Epidermal melanocyte (primary cell): Measurements from ENCODE around the gene POSTN.
A peak's percentile ranks its signal among the peaks of the same experiment; 100 is the strongest.

ENCODE experiments used
- DNase-seq: peaks from one replicate; pipeline ENCODE4 v3.0.0; 2011; ENCODE audit warnings: low spot score; ENCODE audit not compliant: insufficient read length

Gene POSTN, protein sequence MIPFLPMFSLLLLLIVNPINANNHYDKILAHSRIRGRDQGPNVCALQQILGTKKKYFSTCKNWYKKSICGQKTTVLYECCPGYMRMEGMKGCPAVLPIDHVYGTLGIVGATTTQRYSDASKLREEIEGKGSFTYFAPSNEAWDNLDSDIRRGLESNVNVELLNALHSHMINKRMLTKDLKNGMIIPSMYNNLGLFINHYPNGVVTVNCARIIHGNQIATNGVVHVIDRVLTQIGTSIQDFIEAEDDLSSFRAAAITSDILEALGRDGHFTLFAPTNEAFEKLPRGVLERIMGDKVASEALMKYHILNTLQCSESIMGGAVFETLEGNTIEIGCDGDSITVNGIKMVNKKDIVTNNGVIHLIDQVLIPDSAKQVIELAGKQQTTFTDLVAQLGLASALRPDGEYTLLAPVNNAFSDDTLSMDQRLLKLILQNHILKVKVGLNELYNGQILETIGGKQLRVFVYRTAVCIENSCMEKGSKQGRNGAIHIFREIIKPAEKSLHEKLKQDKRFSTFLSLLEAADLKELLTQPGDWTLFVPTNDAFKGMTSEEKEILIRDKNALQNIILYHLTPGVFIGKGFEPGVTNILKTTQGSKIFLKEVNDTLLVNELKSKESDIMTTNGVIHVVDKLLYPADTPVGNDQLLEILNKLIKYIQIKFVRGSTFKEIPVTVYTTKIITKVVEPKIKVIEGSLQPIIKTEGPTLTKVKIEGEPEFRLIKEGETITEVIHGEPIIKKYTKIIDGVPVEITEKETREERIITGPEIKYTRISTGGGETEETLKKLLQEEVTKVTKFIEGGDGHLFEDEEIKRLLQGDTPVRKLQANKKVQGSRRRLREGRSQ

DNA sequence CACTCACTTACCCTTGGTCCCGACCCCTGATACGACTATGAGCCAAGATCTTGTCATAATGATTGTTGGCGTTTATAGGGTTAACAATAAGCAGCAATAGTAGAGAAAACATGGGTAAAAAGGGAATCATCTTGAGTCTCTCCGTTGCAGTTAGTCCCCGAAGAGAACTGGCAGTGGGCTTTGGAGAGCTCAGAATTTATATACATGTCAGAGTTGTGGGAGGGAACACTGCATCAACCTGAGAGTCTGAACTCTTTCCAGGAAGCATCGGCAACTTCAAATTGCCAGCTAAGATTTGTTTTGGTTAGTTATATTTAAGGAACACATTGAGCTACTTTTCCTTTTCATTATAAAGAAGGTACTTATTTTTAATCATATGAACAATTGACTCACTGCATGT, at the start of gene POSTN:
TSS of gene POSTN (minus strand) at position 172 of the 400 bp plus-strand sequence. CDS start at position 130, 42 bp downstream.
- no peak for DNase-seq

DNA sequence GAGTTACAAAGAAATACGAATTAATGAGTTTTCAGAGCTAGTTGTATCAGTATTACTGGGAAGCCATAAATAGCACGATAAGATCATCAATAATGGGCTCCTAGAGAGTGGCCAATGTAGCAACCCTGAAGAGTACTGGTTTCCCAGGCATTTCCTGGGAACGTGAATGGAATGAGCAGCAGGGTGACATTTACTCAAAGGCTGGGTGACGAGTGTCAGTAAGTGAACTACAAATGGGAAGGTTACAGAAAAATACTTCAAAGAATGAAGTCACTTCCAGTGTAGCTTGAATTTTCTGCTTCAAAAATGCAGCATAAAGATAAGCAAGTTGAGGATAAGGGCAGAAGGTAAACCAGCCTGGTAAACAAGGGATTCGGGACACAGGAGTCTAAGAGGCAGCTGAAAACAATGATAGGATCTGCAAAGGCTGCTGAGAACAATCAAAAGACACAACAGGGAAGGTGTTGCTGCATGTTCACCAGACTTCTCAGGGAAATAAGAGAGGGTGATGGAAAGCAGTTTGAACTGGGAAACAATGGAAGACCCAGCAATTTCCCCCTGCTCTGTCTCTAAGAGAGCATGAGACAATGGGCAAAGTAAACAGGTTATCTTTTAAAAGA, 48.6 kb upstream of the POSTN start:
- DNase-seq = no peak

DNA sequence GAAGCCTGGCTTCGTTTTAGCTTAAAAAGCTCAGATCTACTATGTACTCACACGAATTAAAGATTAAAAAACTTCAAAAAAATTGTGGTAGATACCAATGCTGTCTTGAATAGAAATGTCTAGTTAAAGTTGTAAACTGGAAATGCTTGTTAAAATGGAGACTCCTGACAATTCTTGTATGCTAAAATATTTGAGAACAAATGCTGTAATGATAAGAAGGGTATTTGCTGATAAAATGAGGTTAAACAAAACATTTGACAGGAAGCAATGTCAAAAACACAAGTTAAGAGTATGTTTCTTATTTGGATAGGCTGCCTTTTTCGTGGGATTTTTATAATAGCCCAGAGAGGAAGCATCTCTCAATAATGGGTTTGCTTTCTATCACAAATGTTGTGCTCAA, 48.0 kb upstream of the POSTN start:
- DNase-seq = no peak

DNA sequence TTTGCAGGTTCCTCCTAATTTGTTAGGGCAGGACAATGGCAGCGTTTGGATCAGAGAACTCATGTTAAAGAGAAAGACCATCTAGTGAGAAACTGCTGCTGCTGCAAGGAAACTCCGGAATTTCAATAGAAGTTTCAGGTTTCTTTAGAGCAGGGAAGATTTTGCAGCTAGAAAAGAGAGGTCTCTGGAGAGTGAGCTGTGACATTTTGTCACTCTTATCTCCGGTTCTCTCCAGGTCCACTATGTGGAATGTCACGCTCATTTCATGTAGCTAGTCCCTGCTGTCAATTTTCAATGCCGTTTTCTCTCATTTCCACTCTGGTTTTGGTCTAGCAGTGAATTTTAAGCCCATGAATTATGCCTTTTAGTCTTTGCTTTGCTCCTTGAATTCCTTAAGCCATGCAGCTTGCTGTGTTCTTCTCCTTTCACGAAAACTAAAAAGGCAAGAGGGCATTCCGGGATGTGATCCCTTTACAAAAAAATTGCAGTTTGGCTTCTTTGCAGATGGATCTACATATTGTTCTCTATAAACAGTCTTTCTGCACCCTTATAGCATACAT, 46.7 kb upstream of the POSTN start:
- DNase-seq = no peak

DNA sequence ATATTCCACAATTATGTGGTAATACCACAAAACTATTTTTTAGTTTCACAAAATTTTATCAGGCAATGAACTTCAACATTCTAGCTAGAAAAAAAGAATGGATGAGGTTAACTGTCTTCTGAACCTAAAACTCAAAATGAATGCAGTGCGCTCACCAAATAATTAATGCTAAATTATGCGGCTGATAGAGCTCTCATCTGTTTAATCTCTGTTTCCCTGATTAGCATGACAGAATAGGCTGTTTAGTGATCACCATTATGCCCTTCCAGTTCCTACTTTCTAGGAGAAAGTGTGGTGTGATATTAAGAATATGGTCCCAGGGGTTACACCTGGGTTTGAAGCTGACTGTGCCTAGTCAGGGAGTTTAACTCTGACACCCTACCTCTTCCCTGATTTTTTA, 42.8 kb upstream of the POSTN start:
- no peak for DNase-seq

DNA sequence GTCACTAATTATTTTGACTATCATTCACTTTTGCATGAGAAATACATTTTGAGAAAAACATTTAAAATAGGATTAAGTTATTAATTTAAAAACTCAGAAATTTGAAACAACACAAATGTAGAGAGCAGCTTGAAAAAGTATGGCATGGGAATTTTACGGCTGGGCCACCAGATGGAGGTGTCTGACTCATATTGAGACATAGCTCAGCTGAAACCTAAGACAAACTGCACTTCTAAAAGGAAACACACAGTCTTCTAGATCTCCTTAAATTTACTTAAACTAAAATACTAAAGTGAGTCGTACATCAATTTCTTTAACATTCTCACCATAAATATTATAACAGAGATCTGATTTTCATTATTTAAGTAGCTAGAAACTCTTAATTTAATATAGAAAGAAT, 41.9 kb upstream of the POSTN start:
- no peak for DNase-seq

DNA sequence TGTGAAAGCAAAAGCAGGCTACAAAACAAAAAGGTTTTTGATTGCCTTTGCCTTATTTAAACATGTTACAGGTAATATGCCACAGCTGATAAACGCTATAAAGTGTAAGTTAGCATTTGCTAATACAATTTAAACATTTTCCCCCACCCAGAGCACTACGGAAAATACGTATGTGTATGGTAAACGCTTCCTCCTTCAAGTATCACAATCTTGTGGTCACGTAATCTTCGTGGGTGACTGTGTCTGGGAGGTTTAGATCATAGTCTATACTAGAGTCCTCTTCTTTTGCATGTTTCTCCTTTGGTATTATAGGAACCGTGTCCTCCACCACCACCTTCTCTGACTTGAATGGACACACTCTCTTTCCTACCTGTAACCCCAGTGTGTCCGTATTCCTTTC, 38.1 kb upstream of the POSTN start:
- no peak for DNase-seq

DNA sequence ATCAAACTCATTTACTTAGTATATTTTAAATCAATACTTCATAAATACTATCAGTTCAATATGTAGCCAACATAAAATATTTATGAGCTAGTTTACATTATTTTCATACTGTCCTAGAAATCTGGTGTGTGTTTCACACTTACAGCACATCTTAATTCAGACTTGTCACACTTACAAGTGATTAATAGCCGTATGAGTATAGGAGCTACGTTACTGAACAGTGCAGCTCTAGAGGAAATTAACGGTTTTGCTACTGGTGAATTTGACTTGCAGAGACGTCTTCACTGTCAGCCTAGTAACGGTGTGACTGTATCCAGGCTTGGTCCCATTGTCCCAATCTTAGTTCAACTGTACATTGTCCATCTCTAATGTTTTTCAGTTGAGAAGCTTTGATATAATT, 33.7 kb upstream of the POSTN start:
- no peak for DNase-seq

DNA sequence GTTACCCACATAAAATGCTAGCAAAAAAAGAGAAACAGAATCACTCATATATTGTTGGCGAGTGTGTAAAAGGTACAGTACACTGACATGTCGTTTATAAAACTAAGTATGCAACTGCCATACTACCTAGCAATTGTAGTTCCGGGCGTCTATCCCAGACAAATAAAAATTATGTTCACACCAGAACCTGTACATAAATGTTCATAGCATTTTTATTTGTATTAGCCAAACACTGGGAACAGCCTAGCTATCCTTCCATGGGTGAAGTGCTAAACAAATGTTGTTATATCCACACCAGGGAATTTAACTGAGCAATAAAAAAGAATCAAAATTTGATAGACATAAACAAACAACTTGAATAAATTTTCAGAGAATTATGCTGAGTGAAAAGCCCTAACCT, 28.9 kb upstream of the POSTN start:
- no peak for DNase-seq

DNA sequence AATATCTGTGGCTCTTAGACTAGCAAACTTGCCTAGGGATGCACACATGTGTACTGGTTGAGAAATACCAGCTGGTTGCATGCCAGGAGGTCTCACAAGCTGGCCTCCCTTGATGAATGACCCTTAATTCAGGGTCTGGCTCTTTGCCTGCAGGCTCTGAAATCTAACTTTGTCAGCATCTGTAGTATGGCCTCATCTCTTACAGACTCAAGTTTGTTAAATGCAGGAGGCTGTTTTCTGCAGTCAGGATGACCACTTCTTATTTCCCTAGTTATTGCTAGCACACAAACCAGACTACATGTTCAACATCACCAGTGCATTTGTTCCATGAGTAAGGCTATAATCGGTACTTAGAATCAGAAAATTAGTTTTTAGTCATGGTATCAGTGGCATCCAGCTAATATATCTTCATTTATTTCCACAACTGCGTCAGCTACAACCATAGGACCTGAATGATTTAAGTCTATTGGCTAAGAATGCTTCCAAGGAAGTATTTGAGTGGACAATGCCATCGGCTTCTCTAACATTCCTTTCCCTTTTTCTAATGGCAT, 23.3 kb upstream of the POSTN start:
- no peak for DNase-seq

DNA sequence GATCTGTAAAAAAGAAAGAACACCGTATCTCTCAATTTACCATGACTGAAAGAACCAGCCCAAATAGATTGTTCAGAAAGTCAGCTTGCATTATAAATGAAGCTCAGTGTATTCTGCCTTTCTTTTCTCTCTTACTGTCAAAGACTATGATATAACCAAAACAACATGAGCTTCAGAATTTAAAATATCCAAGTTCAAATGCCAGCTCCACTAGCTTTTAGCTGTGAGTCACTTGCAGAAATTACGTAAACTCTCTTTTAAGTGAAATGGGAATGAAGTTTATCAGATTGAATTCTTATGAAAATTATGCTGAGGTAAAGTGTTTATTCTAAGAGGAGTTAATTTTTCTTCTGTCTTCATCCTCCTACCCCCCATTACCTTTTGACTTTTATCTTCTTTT, 20.0 kb upstream of the POSTN start:
- no peak for DNase-seq

DNA sequence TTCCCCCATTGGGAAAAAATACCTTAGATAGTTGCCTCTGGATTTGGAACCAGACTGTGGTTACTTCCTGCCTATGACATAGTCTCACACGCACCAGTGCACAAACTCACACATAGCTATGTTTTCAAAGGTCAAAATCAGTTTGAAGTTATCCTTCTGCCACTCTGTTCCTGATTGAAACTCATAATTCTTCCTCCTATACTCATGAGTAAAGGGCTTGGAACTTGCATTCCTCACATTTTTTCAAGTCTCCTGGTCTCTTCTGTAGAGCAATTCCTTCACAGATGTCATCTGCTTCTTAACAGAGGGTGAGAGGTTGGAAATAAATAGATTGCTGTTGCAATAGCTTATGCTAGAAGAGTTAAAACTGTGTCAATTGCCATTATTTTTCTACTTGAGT, 18.6 kb upstream of the POSTN start:
- no peak for DNase-seq

DNA sequence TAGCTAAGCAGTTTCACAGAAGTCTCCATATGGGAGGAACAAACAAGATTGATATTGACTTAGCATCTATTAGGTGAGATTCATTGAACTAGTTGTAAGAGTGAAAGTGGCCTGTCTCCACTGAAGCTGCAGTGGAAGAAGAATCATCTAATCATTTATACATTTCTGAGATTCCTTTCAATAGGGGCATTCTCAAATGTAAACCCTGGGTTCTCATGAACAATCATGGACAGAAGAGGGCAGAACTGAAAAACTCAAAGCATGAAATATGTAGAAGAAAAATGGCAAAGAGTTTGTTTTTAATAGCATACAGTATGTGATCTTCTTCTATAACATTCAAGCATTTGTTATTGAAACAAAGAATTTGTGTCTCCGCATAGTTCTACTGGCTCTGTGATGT, 17.6 kb upstream of the POSTN start:
- no peak for DNase-seq

DNA sequence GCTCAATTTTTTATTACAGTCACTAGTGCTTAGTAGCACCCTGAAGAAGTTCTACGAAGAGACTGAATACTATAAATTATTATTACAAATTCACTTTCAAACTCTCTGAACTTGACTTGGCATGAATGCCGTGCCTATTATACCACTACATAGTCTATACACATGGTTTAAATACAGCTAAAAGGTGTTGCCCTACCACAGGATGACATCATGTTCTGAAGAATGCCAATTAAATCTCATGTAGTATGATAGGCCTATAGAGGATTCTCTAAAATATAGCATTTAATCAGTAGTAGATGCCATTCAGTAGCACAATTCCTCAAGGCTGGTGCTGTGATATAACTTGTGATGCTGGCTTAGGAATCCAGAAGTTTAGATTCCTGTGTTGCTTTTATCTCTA, 16.7 kb upstream of the POSTN start:
- no peak for DNase-seq

DNA sequence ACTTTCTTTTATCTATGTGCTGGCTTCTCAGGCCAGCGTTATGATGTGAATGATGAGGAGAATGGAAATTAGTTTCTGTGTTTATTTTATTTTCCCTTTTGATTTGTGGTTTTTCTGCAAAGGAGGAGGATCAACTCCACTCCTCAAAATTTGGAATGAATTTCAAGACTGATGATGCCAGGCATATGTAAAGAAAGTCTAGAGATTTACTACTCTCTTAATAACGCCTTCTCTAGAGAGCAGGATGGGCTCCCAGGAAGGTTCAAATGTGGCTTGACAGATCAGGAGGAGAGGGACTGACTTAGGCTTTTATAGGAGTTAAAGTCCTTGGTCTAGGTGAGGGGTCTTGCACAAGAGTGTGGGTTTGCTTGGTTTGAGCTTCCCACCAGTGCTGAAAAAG, 15.1 kb upstream of the POSTN start:
- DNase-seq = no peak

DNA sequence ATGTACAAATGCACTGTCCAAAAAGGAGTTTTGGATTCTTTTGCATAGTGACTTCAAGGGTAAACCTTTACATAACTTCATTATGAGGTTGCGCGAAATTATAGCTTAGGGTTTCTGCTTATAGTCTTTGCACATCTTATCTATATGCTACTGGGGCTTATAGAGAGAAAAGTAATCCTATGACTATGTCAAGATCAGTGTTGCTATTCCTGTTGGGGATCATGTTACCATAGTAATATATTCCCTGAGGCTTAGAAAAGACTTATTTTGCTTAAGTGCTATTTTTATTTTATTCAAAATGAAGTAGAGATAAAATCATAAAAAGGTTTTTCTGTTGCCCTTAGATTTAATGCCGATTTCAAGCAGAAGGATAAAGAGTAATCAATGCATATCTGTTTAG, 14.7 kb upstream of the POSTN start:
- no peak for DNase-seq

DNA sequence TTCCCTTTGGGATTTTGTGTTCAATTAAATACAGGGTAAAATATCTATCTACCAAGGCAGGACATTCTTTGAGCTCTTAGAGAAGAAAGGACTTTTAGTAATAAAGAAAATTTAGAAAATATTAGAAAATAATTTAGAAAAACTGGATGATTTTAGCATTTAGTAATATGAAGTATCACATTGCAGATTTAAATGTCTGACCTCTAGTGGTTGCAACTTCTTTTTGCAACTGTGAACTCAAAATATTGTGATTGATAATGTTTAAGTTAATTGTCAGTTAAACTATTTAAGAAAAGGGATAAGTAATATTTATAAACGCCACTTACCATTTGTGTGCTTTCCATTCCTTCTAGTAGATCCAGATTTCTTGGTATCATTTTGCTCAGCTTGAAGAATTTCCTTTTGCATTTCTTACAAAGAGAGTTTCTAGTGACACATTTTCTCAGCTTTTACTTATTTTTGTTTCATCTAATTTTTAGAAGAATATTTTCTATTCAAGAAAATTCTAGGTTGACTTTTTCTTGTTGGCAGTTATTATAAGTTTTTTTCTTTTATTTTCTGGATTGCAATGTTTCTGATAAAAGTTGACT, 10.3 kb upstream of the POSTN start:
- DNase-seq = no peak

DNA sequence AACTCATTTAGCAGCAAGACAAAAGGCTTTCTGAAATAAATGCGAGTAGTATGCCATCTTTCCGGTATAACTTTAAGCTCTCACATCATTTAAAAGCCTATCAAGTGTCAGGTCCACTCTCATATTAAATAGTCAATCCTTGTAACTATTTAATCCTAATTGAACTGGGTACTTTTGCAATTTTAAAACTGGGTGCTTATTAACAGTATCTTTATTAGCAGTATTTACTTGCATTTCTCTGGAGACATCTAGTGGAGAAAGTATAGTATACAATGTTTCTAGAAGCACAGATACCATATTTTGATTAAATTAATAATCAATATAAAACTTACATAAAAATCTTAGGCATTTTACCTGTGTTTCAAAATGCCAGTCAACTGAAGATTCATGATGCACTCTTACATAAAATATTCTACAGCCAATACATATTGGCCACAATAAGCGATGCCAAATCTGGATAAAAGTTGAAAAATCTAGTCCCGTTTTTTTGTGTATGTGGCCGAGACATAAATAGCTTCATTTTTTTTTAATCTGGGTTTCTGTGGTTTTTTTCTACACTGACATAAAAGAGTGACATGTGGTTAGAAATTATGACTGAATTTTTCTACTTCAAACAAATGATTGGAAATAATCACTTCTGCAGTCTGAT, 4.3 kb upstream of the POSTN start:
- DNase-seq = peak; percentile 19

DNA sequence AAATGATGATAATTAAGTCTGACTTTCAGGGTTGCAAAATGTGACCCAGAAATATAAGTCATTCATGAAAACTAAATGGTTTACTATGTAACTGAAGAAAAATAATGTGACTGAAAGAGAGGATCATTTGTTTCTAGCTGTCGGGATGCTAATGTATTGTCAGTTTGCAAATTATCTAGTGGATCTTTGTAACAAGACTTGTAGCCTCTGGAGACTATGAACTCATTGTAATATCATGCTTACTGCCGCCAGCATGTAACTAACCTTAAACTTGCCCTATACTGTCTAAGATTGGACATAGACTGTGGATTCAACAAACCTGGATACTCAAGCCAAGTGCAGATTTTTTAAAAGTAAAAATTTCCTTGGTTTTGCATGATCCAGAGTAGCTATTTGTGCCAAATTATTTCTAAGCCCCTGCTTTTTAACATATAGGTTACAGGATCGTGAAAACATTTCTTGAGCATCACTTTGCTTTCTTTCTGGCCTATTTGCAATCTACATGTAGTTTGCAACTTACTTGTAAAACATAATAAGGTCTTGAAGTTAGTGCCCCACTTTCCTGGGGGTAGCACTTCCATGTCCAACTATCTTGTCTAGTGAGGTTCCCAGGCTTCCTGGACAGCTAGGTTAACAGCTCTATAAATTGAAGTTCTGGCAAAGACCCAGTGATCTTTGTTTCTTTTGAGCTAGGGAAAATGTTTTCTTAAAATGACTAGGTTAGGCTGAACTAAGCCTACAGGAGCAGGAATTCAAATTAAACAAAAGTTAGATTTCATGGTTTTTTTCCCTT, 3.3 kb upstream of the POSTN start:
- no peak for DNase-seq

DNA sequence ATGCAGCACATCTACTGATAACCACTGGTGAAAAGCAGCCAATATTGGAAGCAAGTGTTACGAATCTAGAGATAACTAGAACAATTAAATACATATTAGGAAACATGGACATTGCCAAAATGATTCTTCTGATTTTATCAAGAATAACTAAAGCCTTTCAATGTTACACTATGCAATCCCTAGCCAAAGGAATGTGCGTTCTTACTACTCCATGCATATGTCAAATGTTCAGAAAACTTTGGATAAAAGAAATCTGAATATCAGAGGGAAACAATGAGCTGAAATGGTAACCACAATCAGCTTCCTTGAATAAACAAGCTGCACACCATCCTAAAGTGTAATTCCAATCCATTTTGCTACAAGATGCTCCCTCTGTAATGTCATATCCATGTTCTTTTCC, 951 bp upstream of the POSTN start:
- no peak for DNase-seq
